ENCODE data around the gene SETBP1.

The SETBP1 gene

DNA sequence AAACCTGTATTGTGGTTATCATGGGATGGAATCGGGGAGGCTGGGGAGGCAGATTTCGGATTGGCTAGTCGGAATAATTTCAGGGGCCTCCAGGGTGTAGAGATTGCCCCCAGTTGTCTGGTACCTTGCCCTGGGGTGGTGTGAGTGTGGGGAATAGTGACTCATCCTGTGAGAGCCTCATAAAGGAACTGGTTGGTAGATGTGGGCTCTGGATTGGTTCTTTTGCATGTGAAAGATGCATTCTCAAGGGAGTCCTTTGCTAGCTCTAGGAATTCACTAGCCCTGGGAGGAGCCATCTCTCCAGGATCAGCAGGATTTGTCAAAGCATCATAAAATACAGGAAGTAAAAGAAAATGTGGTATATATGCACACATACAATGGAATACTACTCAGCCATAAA lies 331.6 kb downstream of the SETBP1 start:
- FAIRE-seq, result no peak
- TF ChIP-seq TAF1 (IDR thresholded peaks at IDR 0.05; ENCODE audit: borderline replicate concordance, low read depth, low read length) (no peak), POLR2AphosphoS5 (IDR thresholded peaks at IDR 0.05; ENCODE audit: low read depth, low read length) (no peak), POLR2A (IDR thresholded peaks at IDR 0.05; ENCODE audit: low read depth, low read length) (no peak)
- no peak for DNase-seq (ENCODE audit: insufficient read length)

DNA sequence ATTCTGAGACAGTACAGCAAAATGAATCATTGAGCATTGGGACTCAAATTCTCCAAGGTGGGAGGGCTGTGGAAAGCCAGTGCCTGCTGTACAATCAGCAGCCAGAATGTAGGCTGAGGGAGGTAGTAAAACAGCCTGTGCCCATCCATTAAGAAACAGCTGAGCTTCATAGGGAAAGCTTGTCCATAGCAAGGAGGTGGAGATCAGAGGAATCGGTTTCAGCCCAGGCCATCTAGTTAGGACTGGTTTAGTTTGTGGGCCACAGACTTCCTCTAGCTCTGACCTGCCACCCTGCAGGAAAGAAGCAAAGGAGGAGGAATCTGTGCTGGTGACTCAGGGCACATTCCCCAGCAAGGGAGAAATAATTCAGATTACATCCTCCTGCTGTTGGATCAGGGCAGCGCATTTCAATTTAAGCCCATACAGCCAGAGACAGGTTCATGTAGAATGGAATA lies 333.4 kb downstream of the SETBP1 start:
- TF ChIP-seq TAF1 (IDR thresholded peaks at IDR 0.05; ENCODE audit: borderline replicate concordance, low read depth, low read length), result no peak
- TF ChIP-seq POLR2A (IDR thresholded peaks at IDR 0.05; ENCODE audit: low read depth, low read length), result no peak
- no peak for TF ChIP-seq POLR2AphosphoS5 (IDR thresholded peaks at IDR 0.05; ENCODE audit: low read depth, low read length)
- no peak for FAIRE-seq
- no peak for DNase-seq (ENCODE audit: insufficient read length)

DNA sequence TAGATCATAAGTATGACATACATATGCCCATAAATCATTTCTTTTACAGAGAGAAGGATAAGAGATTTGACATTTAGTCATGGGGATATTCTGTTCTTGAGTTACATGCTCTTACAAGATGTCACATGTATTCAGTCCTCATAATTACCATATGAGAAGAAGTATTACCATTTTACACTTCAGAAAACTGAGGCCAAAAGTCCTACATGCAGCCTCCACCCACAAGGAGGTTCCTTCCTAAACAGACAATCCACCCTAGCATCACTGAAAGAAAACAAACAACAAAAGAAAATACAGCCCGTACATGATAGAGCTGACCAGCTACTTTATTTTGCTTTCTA lies 335.1 kb downstream of the SETBP1 start:
- TF ChIP-seq POLR2A (IDR thresholded peaks at IDR 0.05; ENCODE audit: low read depth, low read length), result no peak
- no peak for TF ChIP-seq POLR2AphosphoS5 (IDR thresholded peaks at IDR 0.05; ENCODE audit: low read depth, low read length)
- TF ChIP-seq TAF1 (IDR thresholded peaks at IDR 0.05; ENCODE audit: borderline replicate concordance, low read depth, low read length), result no peak
- DNase-seq (ENCODE audit: insufficient read length), result no peak
- FAIRE-seq, result no peak

DNA sequence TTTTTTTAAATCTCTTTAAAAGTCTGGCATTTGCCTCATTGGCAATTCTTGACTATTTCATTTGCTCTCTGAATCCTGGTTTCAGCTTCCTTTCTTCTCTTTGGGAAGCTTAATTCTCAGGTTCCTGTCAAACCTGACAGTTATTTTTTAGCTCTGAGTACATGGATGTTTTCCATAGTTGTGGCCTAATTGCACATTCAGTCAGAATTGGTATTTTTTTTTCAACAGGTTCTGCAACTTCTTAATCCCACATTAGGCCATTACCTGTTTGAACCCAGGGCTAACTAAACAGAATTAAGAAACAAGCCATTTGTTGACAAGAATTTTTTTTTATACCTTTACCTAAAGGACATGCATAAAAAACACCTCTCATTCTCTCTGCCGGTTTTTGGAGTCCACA lies 338.8 kb downstream of the SETBP1 start:
- FAIRE-seq (no peak), DNase-seq (ENCODE audit: insufficient read length) (no peak)
- TF ChIP-seq TAF1 (IDR thresholded peaks at IDR 0.05; ENCODE audit: borderline replicate concordance, low read depth, low read length), result no peak

DNA sequence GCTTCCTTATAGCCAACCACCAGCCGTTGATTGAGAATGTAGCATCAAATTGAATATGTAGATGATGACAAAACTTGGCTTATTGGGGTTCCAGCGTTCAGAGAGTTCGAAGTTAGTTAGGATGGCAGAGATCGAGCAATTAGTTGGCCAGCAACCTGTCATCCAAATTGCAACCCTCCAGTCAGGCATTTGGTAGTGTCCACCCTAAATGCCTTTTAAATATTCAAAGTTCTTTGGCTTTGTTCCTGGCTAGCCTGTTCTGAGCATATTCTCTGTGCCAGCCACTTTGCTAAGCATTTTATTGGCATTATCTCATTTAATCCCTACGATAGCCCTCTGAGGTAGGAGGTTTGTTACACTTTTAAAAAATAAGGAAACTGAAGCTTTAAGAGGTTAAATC lies 342.8 kb downstream of the SETBP1 start:
- no peak for DNase-seq (ENCODE audit: insufficient read length)
- FAIRE-seq, result no peak
- TF ChIP-seq POLR2A (IDR thresholded peaks at IDR 0.05; ENCODE audit: low read depth, low read length), result no peak

DNA sequence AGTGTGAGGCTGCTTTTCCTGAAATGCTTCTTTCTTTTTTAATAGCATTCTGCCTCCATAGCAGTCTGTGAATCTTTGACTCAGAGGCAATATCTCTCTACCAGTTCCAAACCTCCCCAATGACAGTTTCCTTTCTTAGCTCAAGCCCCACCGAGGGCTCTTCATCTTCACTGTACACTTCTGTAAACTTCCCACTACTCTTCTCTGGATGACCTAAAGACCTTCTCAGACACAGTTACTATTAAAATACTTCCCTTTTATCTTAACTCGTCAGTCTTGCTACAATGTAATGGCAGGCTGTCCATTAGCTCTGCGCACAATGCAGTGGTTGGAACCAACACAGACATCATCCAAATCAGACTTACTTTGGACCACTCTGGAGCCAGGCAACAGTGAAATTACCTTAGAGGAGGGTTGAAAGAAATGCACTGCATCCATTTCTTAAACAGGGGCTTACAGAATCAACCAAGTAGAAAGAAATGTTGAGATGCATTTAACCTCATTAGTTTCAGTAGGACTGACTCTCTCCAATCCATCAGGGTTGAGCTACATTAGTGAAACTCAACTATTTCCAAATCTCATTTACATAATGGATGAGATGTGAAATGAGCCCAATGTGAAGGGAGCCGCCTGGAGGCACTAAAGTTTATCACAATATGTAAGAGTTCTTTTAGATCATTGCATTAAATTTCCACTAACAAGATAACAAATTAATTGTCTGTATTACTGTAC lies 343.8 kb downstream of the SETBP1 start:
- DNase-seq (ENCODE audit: insufficient read length) (no peak), FAIRE-seq (peak; percentile 38)
- TF ChIP-seq POLR2A (IDR thresholded peaks at IDR 0.05; ENCODE audit: low read depth, low read length) (no peak), POLR2AphosphoS5 (IDR thresholded peaks at IDR 0.05; ENCODE audit: low read depth, low read length) (no peak), TAF1 (IDR thresholded peaks at IDR 0.05; ENCODE audit: borderline replicate concordance, low read depth, low read length) (no peak)

DNA sequence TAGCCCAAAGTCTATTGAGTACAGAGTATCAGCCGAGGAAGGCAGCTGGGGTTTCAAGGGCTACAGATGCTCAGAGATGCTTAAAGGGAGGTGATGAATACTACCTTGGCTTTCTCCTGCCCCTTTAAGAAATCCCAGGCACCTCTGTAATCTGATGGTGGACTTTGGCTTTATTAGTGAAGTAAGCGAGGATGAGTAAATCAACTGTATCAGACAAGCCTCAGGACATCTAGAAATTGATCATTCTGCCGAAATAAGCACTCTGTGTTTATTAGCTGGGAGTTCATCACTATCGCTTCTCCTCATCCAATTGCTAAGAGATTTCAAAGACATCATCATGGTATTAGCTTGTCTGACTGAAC lies 344.4 kb downstream of the SETBP1 start:
- TF ChIP-seq TAF1 (IDR thresholded peaks at IDR 0.05; ENCODE audit: borderline replicate concordance, low read depth, low read length) (no peak), POLR2AphosphoS5 (IDR thresholded peaks at IDR 0.05; ENCODE audit: low read depth, low read length) (no peak), POLR2A (IDR thresholded peaks at IDR 0.05; ENCODE audit: low read depth, low read length) (no peak)
- no peak for FAIRE-seq
- DNase-seq (ENCODE audit: insufficient read length), result no peak

DNA sequence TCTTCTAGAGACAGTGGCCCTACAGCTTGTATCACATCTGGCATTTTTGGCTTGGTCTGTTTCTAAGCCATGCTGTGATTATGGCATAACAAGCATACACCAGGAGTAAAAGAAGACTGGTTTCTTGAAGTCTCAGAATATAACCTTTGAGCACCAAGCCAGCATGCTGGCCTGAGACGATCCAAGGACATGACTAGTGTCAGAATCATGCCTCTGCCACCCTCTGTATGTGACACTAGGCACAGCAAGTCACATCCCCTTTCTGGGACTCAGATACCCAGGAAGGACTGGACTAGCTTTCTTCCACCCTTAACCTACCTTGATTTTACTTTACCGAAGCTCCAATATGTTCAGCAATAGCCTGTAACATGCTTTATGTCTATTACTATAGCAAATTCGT lies 345.5 kb downstream of the SETBP1 start:
- DNase-seq (ENCODE audit: insufficient read length) (no peak), FAIRE-seq (no peak)
- TF ChIP-seq TAF1 (IDR thresholded peaks at IDR 0.05; ENCODE audit: borderline replicate concordance, low read depth, low read length), result no peak
- TF ChIP-seq POLR2A (IDR thresholded peaks at IDR 0.05; ENCODE audit: low read depth, low read length), result no peak
- TF ChIP-seq POLR2AphosphoS5 (IDR thresholded peaks at IDR 0.05; ENCODE audit: low read depth, low read length), result no peak

DNA sequence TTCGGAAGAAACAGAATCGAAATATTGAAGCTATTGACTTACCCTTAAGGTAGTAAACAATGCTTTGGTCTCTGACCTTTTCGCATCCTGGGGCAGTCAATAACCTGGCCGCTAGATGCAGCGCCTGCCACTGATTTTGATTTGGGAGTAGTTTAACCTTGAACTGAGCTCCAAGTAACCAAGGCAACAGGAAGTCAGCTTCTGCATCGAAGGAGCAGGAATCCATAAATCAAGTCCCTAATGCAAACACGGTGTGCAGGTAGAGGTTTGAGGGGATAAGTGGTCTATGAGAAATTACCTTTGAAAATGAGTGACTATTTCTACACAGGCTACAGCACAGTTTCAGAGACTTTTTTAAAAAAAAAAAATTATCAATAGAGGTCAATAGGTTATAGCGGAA lies 353.5 kb downstream of the SETBP1 start:
- FAIRE-seq (no peak), DNase-seq (ENCODE audit: insufficient read length) (no peak)
- no peak for TF ChIP-seq POLR2AphosphoS5 (IDR thresholded peaks at IDR 0.05; ENCODE audit: low read depth, low read length)
- TF ChIP-seq POLR2A (IDR thresholded peaks at IDR 0.05; ENCODE audit: low read depth, low read length), result no peak

DNA sequence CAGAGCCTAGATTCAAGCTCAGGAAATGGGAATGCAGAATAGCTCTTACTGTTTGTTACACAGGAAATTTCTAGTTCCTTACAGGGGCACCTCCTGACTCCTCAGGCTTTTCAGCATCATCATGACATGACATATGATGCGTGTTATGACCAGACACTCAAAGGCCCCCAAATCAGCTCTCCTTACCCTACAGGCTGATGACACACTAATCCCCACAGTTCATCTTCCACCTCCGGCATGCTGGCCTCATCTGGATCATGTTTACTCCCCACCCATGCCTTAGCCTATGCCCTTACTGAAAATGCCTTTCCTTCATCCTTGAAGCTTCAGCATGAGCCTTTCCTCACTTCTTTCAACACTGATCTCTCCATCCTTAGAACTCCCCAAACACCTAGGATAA lies 356.9 kb downstream of the SETBP1 start:
- no peak for FAIRE-seq
- TF ChIP-seq TAF1 (IDR thresholded peaks at IDR 0.05; ENCODE audit: borderline replicate concordance, low read depth, low read length) (no peak), POLR2A (IDR thresholded peaks at IDR 0.05; ENCODE audit: low read depth, low read length) (no peak), POLR2AphosphoS5 (IDR thresholded peaks at IDR 0.05; ENCODE audit: low read depth, low read length) (no peak)

DNA sequence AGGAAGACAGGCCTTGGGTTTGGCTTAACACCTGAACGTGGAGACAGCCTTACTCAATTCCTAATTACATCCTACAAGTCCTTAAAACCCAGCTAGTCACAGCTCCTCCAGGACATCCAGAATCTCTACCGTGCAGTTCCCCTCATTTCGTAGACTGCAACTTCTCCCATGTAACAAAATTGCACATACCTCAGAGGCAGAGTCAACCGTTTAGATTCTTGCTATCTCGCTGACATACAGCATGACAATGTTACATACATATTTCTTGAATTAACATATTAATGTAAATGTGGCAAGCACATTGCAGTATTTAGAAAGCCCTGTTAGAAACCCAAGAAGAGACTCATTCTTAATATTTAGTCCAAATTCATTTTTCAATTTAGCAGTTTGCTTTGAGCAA lies 358.7 kb downstream of the SETBP1 start:
- TF ChIP-seq POLR2AphosphoS5 (IDR thresholded peaks at IDR 0.05; ENCODE audit: low read depth, low read length), result no peak
- TF ChIP-seq TAF1 (IDR thresholded peaks at IDR 0.05; ENCODE audit: borderline replicate concordance, low read depth, low read length), result no peak
- no peak for TF ChIP-seq POLR2A (IDR thresholded peaks at IDR 0.05; ENCODE audit: low read depth, low read length)
- no peak for FAIRE-seq
- no peak for DNase-seq (ENCODE audit: insufficient read length)

More for the DNA sequence above, 356.9 kb downstream of the SETBP1 start:
- DNase-seq (ENCODE audit: insufficient read length), result no peak

DNA sequence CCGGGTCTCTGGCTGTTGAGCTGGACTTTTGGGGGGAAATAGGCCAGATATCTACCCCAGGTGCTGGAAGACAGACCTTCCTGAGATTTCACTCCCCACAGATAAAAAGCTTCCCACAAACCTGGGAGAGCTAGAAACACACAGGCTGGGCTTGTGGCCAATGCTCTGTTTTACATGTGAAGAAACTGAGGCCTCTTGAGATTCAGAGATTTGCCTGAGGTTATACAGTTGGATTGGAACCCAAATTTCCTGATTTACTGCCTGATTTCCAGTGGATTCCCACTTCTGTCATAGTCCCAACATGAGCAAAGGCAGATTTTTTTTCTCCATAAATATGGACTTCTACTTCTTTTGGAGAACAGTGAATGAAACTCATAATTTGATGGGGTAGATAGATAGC lies 360.2 kb downstream of the SETBP1 start:
- DNase-seq (ENCODE audit: insufficient read length) (no peak), FAIRE-seq (no peak)
- TF ChIP-seq POLR2AphosphoS5 (IDR thresholded peaks at IDR 0.05; ENCODE audit: low read depth, low read length) (no peak), POLR2A (IDR thresholded peaks at IDR 0.05; ENCODE audit: low read depth, low read length) (no peak), TAF1 (IDR thresholded peaks at IDR 0.05; ENCODE audit: borderline replicate concordance, low read depth, low read length) (no peak)

DNA sequence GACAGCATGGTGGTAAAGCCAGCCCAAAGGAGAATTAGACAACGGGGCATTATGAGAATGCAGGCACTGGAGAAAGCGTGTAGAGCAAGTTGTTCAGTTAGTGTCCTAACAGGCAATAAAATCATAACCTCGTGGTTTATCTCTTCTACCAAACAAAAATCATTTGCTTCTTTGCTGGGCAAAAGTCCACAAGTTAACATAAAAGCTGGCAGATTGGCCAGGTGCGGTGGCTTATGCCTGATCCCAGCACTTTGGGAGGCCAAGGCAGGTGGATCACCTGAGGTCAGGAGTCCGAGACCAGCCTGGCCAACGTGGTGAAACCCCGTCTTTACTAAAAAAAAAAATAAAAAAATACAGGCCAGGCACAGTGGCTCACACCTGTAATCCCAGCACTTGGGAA lies 364.1 kb downstream of the SETBP1 start:
- FAIRE-seq, result no peak
- TF ChIP-seq POLR2A (IDR thresholded peaks at IDR 0.05; ENCODE audit: low read depth, low read length) (no peak), TAF1 (IDR thresholded peaks at IDR 0.05; ENCODE audit: borderline replicate concordance, low read depth, low read length) (no peak), POLR2AphosphoS5 (IDR thresholded peaks at IDR 0.05; ENCODE audit: low read depth, low read length) (no peak)
- no peak for DNase-seq (ENCODE audit: insufficient read length)
